ENCODE data around the gene DSCAML1.

DNA sequence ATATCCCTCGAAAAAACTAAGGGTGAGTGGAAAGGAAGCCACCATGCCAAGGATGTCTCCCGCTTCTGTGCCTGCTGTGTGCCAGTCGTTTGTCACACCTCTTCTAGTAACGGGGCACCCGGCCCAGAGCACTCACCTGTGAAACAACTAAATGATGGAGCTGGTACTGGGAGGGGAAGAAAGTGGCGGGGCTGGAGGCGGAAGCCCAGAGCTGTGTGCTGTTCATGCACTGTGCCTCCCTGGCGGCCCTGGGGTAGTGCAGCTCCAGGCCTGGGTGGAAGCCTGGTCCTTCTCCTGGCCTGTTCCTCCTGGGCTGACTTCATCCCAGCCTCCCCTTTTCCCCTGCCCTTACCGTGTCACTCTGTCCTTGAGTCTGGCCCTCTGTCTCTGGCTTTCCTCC lies 339.2 kb downstream of the DSCAML1 start:
- TF ChIP-seq, protein P1, sequence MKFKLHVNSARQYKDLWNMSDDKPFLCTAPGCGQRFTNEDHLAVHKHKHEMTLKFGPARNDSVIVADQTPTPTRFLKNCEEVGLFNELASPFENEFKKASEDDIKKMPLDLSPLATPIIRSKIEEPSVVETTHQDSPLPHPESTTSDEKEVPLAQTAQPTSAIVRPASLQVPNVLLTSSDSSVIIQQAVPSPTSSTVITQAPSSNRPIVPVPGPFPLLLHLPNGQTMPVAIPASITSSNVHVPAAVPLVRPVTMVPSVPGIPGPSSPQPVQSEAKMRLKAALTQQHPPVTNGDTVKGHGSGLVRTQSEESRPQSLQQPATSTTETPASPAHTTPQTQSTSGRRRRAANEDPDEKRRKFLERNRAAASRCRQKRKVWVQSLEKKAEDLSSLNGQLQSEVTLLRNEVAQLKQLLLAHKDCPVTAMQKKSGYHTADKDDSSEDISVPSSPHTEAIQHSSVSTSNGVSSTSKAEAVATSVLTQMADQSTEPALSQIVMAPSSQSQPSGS (IDR thresholded peaks at IDR 0.05; ENCODE audit: low read length): no peak
- TF ChIP-seq ZNF274 (IDR thresholded peaks at IDR 0.05; ENCODE audit: borderline replicate concordance, extremely low read depth, low read length) (no peak), POLR2AphosphoS5 (IDR thresholded peaks at IDR 0.05; ENCODE audit: low read depth, low read length) (no peak), POLR2A (IDR thresholded peaks at IDR 0.05; ENCODE audit: control extremely low read depth in 1 of 2, low read depth in 2 of 2, low read length in 2 of 2) (no peak)
- TF ChIP-seq, protein P2, sequence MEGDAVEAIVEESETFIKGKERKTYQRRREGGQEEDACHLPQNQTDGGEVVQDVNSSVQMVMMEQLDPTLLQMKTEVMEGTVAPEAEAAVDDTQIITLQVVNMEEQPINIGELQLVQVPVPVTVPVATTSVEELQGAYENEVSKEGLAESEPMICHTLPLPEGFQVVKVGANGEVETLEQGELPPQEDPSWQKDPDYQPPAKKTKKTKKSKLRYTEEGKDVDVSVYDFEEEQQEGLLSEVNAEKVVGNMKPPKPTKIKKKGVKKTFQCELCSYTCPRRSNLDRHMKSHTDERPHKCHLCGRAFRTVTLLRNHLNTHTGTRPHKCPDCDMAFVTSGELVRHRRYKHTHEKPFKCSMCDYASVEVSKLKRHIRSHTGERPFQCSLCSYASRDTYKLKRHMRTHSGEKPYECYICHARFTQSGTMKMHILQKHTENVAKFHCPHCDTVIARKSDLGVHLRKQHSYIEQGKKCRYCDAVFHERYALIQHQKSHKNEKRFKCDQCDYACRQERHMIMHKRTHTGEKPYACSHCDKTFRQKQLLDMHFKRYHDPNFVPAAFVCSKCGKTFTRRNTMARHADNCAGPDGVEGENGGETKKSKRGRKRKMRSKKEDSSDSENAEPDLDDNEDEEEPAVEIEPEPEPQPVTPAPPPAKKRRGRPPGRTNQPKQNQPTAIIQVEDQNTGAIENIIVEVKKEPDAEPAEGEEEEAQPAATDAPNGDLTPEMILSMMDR (IDR thresholded peaks at IDR 0.05; ENCODE audit: control extremely low read depth in 1 of 3, insufficient read depth in 1 of 3, low read depth in 1 of 3, low read length in 3 of 3): peak in 2 of 3 experiments; percentile 3 to 13; a peak in 2 of 4 replicates

Measured in H1 (cell line).